Activated CD8-positive, alpha-beta memory T cell treated with anti-CD3 and anti-CD28 coated beads for 36 hours (primary cell): Measurements from ENCODE around the gene MBNL2. TPM values are rescaled to one million over a fixed set of nuclear protein-coding genes. Genes with fewer than 3 reads are reported as not detected.
"Not testable (repeated sequence)": the region's sequence is repeated elsewhere in the genome, so short reads cannot be mapped to it uniquely, and the experiment has no call there.

Experiments used
- CTCF ChIA-PET: fragments of 350-600 bp; sonication (Branson Sonifier 250); formaldehyde crosslinking; loops from one replicate; lab custom pipeline; 2021; ENCODE audit warnings: antibody characterized with exemption; lab: Charles Lee
- POLR2A ChIA-PET: fragments of 350-600 bp; sonication (Branson Sonifier 250); formaldehyde crosslinking; loops from one replicate; lab custom pipeline; 2021; ENCODE audit warnings: antibody characterized with exemption; lab: Charles Lee
- total RNA-seq, 2 experiments: library from RNA; stranded (reverse); gene quantifications; one replicate each; pipeline ENCODE4 v1.2.3, GENCODE V29; 2021

MBNL2 gene
- total RNA-seq, 2 experiments from 2014 or later = 16.9 to 17.6 TPM

DNA sequence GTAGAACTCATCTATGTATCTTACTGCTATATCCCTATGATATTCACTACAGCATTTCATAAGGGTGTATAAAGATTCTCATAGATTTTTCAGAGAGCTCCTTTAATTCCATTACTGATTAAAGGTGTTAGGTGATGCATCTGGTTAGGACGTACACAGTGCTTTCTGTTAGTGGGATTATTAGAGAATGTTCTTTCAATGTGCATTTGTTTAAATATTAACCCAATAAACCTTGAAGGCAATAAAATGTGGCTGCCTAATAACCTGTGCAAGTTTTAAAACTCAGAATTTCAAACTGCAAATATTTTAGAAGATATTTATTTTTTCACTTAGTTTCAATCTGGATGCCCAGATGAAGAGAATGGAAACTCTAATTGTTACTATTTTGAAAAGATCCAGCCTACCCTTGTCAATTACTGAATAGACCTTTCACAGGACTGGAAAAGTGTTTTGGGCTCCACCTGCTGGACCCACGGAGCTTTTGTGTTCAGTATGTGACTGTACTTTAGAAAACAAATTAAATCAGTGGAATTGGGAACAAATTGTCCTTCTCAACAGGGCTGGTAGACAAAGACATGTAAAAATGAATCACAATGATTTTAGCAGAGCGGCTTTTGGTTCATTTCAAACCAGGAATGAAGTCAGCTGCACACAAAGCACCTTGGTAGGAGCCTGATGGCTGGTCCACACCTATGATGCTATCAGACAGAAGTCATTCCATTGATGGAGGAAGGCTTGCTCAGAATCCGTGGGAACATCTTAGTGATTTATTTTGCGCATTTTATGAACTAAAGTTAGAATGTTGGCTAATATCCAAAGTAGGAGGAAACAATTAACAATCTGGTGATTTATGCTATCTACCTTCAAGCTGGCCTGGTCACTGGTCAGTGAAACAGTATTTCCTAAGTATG is 122.4 kb downstream of the MBNL2 start:
- CTCF ChIA-PET = interaction anchor here (0.6 to 4.6 kb wide), 10 partner anchors 10 to 1929 kb away, joined by 3 to 35 read pairs (median 3); partner anchors contain the start of gene MBNL2
- POLR2A ChIA-PET = interaction anchor here (0.7 kb wide), 1 partner anchor 228 kb away, joined by 3 read pairs; no protein-coding TSS in a partner anchor

DNA sequence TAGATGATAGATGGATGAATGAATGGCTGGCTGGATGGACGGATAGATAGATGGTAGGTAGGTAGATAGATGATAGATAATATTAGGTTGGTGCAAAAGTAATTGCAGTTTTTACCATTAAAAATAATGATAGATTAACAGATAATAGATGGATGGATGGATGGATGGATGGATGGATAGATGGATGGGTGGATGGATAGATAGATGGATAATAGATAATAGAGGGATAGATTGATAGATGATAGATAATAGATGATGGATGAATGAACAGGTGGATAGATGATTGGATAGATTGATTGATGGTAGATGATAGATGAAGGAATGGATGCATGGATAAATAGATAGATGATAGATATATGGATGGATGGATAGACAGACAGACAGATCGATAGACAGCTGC is 124.0 kb downstream of the MBNL2 start:
- ChIA-PET CTCF (interaction anchor here (4.6 kb wide), 1 partner anchor 236 kb away, joined by 35 read pairs; no protein-coding TSS in a partner anchor), POLR2A (no interaction called here)

DNA sequence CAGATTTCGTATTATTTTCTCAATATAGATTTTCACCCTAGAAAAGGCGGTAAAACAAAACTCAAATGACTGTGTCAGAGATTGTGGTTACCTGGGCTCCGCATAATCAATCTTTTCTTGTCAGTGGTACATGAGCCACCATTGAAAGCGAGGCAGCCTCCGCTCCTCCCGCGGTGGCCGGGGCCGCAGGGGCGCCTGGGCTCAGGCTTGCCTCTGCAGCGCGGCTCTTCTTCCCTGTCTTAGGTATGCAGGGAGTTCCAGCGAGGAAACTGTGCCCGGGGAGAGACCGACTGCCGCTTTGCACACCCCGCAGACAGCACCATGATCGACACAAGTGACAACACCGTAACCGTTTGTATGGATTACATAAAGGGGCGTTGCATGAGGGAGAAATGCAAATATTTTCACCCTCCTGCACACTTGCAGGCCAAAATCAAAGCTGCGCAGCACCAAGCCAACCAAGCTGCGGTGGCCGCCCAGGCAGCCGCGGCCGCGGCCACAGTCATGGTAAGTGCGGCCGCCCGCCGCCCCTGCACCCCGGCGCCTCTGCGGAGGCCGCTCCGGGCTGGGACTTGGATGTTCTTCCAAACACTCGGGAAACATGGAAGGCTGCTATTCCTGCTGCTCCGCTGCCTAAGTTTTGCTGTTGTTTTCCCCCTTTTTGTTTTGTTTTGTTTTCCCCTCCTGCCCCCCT is 124.6 kb downstream of the MBNL2 start:
- ChIA-PET CTCF (interaction anchor here (0.8 kb wide), 1 partner anchor 237 kb away, joined by 3 read pairs; no protein-coding TSS in a partner anchor), POLR2A (no interaction called here)

DNA sequence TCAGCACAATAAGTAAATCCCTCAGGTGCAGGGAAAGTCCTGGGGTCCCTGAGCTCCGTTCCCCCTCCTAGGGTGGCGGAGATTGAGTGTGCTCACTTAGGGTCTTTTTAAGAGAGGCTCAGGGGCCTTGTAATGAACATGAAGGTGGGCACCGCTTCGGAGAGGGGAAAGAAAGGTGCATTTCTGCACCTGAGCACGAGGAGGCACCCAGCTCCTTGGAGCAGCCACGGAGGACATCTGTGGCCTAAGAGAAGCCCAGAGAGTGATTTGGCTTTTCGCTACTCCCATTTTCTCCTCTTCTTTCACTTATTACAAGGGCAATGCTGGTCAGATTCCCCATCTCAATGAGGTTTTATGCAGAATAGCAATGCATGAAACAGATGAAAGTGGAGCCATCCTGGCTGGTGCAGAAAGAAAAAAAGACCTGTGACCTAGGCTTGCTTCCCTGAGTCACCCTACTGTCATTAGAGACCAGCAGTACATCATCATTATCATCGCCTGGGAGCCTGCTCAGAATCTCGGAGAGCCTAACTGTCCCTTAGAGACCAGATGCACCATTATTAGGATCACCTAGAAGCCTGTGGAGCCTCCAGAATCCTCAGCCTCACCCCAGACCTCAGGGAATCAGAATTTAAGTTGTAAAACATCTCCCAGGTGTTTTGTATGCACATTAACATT is 125.3 kb downstream of the MBNL2 start:
- CTCF ChIA-PET = interaction anchor here (0.8 kb wide), 1 partner anchor 237 kb away, joined by 3 read pairs; no protein-coding TSS in a partner anchor

DNA sequence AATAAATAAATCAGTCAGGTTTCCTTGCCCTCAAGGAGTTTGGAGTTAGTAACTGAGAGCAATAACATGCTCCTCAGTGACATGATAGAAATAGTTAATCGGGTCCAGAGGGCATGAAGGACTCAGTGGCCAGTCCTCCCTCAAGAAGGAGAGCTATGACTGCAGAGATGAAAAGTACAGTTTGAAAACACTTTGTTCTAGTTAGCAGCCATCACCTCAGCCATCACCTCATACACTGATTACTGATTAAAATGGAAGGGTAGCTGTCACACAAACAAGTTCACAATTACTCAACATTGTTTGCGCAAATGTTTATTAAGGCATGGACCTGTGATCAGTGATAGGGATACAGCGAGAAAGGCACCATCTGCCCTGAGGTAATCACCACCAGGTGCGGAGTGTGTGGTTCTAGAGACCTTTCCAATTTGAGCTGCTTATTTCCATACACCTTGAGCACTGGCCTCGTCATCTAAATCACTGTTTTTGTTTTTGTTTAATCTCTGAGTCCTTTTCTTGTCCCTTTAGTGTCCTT is 126.5 kb downstream of the MBNL2 start:
- POLR2A ChIA-PET = no interaction called here

More for the DNA sequence above, 125.3 kb downstream of the MBNL2 start:
- POLR2A ChIA-PET = no interaction called here

DNA sequence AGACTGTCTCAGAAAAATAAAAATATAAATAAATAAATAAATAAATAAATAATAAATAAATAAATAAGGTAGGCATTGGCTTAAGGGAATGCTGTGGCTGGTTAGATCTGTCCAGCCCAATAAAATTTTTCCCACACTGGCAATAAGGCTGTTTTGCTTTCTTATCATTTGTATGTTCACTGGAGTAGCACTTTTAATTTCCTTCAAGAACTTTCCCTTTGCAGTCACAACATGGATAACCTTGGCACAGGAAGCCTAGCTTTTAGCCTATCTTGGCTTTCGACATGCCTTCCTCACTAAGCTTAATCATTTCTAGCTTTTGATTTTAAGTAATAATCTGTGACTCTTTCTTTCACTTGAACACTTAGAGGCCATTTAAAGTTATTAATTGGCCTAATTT is 129.9 kb downstream of the MBNL2 start:
- CTCF ChIA-PET, POLR2A ChIA-PET: not testable (repeated sequence)

More for the DNA sequence above, 126.5 kb downstream of the MBNL2 start:
- CTCF ChIA-PET = interaction anchor here (0.7 kb wide), 1 partner anchor 1684 kb away, joined by 3 read pairs; no protein-coding TSS in a partner anchor

DNA sequence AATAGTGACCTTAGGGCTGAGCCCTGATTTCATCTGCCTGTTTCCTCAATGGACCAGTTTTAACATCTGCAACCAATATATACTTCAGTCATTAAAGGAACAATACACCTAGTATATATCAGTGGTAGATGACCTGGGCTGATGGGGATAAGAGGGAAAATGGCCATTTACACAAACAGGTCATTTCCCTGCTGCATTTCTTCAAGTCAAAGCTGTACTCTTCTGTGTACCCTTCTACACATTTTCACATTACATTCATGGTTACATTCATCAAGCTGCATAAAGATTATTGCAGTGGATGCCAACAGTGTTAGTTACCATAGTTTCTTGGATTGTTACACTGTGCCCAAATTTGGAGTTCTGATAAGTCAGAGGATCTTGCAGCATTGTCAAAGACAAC is 130.7 kb downstream of the MBNL2 start:
- POLR2A ChIA-PET = no interaction called here
- CTCF ChIA-PET = no interaction called here

DNA sequence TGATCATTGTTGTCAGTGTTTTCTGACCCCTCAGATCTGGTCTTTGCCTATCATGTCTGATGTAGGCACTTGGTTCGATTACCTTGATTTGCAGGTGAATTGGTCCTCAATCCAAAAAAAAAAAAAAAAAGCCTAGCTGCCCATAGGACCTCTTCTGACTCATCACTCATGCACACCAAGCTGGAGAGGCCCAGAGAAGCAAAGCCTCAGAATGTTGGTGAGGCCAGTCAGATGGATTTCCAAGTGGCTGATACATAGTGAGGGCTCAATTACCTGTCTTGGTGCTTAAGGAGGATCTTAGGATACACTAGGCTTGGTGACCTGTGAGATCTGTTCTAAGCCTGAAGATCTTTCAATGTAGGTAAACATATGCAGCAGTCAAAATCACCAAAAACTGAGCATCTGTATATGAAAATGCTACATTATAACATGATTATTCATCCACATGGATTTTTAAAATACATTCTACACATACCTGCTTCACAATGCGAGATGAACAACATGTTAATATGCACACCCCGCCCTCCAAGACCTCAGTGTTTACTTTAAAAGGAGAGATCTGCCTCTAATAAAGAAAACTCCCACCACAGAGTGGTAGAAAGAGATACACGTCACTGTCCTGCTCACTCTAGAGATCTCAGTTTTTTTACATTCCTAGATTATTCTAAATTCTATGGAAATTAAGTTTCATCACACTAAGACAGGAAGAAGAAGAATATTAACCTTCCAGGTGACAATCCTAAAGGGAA is 132.0 kb downstream of the MBNL2 start:
- POLR2A ChIA-PET = interaction anchor here (0.6 kb wide), 1 partner anchor 192 kb away, joined by 5 read pairs; no protein-coding TSS in a partner anchor
- CTCF ChIA-PET = interaction anchor here (0.7 to 1.2 kb wide), 2 partner anchors 244 to 691 kb away, joined by 3 to 6 read pairs; no protein-coding TSS in a partner anchor

DNA sequence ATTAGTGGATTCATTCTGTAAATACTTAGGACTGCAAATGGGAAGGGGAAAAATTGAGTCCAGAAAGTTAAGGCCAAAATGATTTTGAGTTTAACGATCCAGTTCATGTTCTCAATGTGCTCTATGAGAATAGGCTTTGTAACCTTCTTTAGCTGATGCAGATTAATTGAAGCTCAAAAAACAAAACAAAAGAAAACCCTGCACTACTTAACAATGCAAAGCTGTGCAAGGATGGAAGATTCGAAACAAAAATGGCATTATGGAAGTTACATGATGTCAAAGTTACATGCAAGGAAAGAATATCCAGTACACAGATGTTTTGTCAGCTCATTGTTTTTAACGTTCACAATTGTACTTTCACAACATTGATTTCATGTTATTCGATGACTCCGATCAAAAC is 132.7 kb downstream of the MBNL2 start:
- POLR2A ChIA-PET = no interaction called here
- CTCF ChIA-PET = no interaction called here

DNA sequence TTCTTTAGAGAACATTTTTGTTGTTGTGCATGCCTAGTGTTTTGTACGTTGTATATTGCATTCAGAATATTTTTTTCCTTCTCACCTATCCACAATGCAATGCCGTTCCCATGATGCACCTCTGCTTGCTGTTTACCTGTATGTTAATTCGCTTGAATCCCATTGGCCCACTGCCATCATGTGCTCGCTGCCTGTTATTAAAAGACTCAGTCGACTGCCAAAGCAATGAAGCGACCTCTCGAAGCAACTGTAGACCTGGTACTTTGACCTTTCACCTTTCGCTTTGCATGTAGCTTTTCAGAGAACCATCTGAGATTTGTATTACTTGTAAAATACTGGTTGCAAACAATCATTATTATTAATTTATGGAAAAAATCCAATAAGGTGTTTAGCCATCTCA is 134.5 kb downstream of the MBNL2 start:
- POLR2A ChIA-PET = no interaction called here
- CTCF ChIA-PET = interaction anchor here (3.0 kb wide), 1 partner anchor 247 kb away, joined by 12 read pairs; no protein-coding TSS in a partner anchor

DNA sequence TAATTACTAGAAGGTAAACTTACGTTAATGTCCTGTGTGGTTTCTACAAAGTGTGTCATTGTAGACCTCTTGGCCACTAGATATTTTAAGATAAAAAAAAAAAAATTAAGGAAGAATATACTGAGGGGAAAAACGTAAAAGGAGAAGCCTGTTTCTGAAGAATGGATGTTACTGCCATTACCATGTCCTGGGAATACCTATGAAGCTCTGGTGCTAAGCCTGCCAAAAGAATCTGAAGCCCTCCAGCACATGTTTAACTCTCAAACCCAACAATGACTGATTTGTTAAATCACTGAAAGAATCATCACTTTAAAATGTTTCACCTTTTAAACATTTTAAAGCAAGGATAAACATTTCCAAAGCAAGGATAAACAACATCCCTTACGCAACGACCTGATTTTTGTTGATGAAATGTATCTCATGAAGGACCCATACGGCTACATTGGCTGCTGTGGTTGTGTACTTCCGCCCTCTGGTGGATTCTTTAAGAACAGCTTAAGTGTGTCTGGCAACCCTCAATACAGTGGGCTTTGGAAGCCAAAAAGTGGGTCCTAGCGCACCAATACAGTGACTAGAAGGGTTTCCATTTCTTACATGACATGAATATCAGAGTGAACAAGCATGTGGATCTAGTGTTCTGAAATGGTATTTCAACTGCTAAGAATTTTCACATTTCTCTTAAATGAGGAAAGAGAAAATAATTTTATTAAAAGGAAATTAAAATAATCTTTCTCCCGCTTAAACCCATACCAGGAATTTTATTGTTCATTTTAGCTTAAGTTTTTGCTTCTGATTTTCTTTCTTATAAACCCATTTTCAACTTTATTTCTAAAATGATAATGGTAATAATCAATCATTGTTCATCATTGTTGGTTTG is 137.3 kb downstream of the MBNL2 start:
- ChIA-PET POLR2A (no interaction called here), CTCF (interaction anchor here (0.6 to 3.3 kb wide), 9 partner anchors 22 to 255 kb away, joined by 3 to 17 read pairs (median 4); no protein-coding TSS in a partner anchor)

DNA sequence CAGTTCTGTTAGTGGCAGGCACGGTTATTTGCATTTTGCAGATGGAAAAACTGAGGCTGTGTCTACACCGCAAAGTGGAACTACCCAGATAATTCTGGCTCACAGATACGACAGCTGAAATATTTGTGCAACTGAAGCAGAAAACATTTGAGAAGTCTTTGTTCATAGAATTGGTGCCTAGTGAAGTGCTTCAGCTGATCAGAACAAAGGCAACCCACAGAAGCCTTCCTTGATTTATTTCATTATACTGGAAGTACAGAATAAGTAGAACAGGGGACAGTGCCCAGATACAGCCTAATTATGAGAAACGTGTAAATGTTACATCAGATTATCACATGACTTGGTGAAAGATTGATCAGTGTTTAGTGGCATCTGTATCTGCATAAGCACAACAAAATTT is 138.5 kb downstream of the MBNL2 start:
- ChIA-PET CTCF (interaction anchor here (1.5 to 3.3 kb wide), 2 partner anchors 137 to 250 kb away, joined by 4 to 17 read pairs; no protein-coding TSS in a partner anchor), POLR2A (no interaction called here)

DNA sequence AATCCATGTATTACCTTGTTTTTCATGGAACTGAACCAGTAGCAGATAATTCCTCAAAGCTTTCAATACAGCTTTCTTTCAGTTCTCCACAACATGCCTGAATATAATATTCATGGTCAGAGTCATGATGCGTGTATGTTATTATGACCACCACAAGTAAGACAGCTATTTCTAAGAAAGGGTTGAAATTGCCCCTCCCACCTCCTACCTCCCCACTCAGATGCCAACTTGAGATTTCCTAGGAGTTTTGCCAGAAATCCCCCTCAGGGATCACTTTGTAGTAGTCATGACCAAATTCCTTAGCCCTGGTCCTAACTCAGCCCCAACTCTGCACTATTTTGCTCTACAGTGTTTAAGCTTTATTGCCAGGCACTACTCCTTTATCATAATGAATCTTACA is 141.9 kb downstream of the MBNL2 start:
- ChIA-PET CTCF (interaction anchor here (0.6 to 1.5 kb wide), 3 partner anchors 254 to 257 kb away, joined by 3 to 5 read pairs (median 3); no protein-coding TSS in a partner anchor), POLR2A (no interaction called here)

DNA sequence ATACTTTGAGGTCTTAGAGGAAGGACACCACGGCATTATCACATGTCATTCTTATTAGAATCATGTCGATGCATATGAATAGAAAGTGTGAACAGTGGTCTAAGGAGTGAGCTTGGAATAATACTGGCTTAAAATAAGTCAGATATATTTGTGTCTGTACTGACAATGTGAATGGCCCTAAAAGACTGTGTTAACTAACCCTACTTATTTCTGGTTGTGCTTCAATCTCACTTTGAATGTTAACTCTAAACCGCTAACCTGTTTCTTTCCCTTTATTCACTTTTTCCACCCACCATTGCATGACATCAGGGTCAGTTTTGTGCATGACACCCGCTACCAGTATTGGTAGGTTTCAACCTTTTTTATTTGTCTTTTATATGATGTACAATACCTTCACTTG is 142.7 kb downstream of the MBNL2 start:
- ChIA-PET POLR2A (no interaction called here), CTCF (interaction anchor here (0.6 to 1.5 kb wide), 2 partner anchors 255 to 257 kb away, joined by 3 to 5 read pairs; no protein-coding TSS in a partner anchor)

DNA sequence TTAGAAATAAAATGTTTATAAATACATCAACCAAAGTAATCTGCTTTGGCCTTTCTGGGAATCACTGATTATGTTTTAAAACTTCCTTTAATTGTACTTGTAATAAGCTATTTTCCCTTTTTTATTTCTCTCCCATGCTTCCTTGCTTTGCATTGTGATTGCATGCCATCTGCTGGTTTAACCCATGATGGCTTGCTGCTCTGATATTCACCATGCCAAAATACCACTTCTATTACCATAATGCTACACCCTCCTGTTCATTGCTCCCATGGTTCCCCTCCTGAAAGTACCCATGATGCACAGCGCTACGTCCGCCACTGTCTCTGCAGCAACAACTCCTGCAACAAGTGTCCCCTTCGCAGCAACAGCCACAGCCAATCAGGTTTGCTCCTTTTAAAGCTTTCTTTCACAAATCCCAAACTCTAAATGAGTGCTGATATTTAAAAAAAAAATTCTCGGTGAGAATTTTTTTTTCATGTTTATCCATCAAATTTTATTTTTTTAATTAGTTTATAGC is 144.1 kb downstream of the MBNL2 start:
- POLR2A ChIA-PET = interaction anchor here (0.6 kb wide), 1 partner anchor 761 kb away, joined by 3 read pairs; no protein-coding TSS in a partner anchor
- CTCF ChIA-PET = interaction anchor here (1.9 kb wide), 1 partner anchor 256 kb away, joined by 6 read pairs; no protein-coding TSS in a partner anchor

DNA sequence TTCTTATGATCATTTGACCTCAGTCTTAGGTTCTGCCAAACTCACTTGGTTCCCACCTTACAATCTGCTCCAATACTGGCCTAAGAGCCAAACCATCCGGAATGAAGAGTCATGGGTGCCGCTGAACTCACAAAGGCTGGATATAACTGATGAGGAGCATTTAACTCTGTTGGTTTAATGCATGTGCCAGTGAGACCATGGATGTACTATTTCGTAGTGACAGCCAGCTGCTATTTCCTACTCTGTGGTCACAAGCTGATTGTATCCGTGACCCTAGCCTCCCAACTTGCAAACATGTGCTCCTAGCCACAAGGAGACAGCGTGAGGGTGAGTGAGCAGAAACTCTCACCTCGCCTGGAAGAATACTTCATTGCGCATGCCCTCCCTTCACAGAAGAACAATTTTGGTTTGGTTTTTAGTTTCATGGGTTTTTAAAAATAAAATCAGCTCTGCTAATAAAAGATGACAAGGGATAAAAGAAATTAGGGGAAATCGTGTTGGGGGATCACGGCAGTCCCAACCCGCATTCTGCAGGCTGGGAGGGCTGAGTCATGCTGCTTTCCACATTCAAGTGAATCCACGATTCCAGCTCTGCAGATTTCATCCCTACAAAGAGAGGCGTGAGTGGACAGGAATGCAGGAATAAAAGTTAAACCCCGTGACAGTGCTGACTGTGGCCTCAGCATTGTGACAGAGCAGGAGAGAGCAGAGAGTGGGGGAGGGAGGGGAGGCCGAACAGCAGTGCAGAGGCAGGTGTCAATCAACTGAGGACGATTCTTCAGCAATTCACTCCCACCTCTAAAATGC is 145.1 kb downstream of the MBNL2 start:
- CTCF ChIA-PET = interaction anchor here (0.5 to 1.9 kb wide), 3 partner anchors 23 to 1336 kb away, joined by 3 to 6 read pairs (median 4); no protein-coding TSS in a partner anchor
- POLR2A ChIA-PET = no interaction called here
